Vagina (tissue), 2 donors: ENCODE results near the gene APOL6.

Experiments used
- CTCF ChIP-seq, 3 experiments: fragments of 450-650 bp in 2 of 3; fragments of 200-600 bp in 1 of 3; sonication (generic) in 1 of 3; IDR thresholded peaks; one replicate each; pipeline ENCODE4 v1.5.1; 2017 to 2019; ENCODE audit warnings: antibody characterized with exemption in 3 of 3, mild to moderate bottlenecking in 2 of 3, moderate library complexity in 2 of 3
- POLR2A ChIP-seq, 2 donors: fragments of 450-650 bp; IDR thresholded peaks; one replicate each; pipeline ENCODE4 v1.6.1; 2017; ENCODE audit warnings: antibody characterized with exemption in 2 of 2, mild to moderate bottlenecking in 2 of 2, moderate library complexity in 2 of 2
- POLR2AphosphoS5 ChIP-seq, 2 donors: sonication (generic); formaldehyde crosslinking; IDR thresholded peaks; one replicate each; pipeline ENCODE4 v1.9.0; 2017; ENCODE audit warnings: antibody characterized with exemption in 2 of 2, mild to moderate bottlenecking in 2 of 2, low read depth in 1 of 2; ENCODE audit not compliant: insufficient read depth in 1 of 2

GRCh38 chr22:35614404-35614803 lies 33.8 kb upstream of the APOL6 start:
- TF ChIP-seq CTCF (IDR thresholded peaks at IDR 0.05): no peak
- no peak for TF ChIP-seq POLR2A (IDR thresholded peaks at IDR 0.05)
- no peak for TF ChIP-seq POLR2AphosphoS5 (IDR thresholded peaks at IDR 0.05; ENCODE audit: insufficient read depth in 1 of 2, low read depth in 1 of 2)
